Gastrocnemius medialis (tissue), 4 donors: Measurements from ENCODE around the gene TRIM22. TPM values are rescaled to one million over a fixed set of nuclear protein-coding genes. Genes with fewer than 3 reads are reported as not detected.

Experiments
- ATAC-seq, 2 donors: fragments of 150-250 bp; one replicate each; pipeline ENCODE4 v1.9.1; 2016
- DNase-seq, 2 donors: peaks; one replicate each; pipeline ENCODE4 v3.0.0-alpha.2; 2019
- H3K27ac ChIP-seq, 4 donors: fragments of 200-600 bp; sonication (generic); 1 replicate in 1 of 4; 2 replicates in 3 of 4; pipeline ENCODE4 v1.5.1; 2016 to 2018; ENCODE audit warnings: mild to moderate bottlenecking in 2 of 4, moderate library complexity in 1 of 4
- H3K27me3 ChIP-seq, 3 donors: fragments of 200-600 bp; sonication (generic) in 2 of 3; 1 replicate in 1 of 3; 2 replicates in 2 of 3; pipeline versions ENCODE4 v1.5.1 to v1.6.0; 2016 to 2019; ENCODE audit warnings: mild to moderate bottlenecking in 1 of 3, moderate library complexity in 1 of 3
- H3K36me3 ChIP-seq, 2 donors: fragments of 200-600 bp; sonication (generic) in 1 of 2; one replicate each; pipeline ENCODE4 v1.5.1; 2017 to 2018
- H3K4me1 ChIP-seq, 2 donors: fragments of 200-600 bp; sonication (generic) in 1 of 2; one replicate each; pipeline ENCODE4 v1.5.1; 2016 to 2017; ENCODE audit warnings: mild to moderate bottlenecking in 2 of 2
- H3K4me3 ChIP-seq, 4 donors: fragments of 200-600 bp; sonication (generic) in 3 of 4; 1 replicate in 1 of 4; 2 replicates in 3 of 4; pipeline ENCODE4 v1.5.1; 2016 to 2019; ENCODE audit warnings: mild to moderate bottlenecking in 2 of 4
- H3K9me3 ChIP-seq, 3 donors: fragments of 200-600 bp; sonication (generic) in 2 of 3; 1 replicate in 1 of 3; 2 replicates in 2 of 3; pipeline ENCODE4 v1.5.1; 2016 to 2019
- CTCF ChIP-seq, 5 experiments: fragments of 450-650 bp in 3 of 5; fragments of 200-600 bp in 2 of 5; sonication (generic) in 2 of 5; IDR thresholded peaks in 4 of 5; conservative IDR thresholded peaks in 1 of 5; 1 replicate in 4 of 5; 2 replicates in 1 of 5; pipeline ENCODE4 v1.5.1; 2016 to 2019; ENCODE audit warnings: antibody characterized with exemption in 5 of 5, mild to moderate bottlenecking in 3 of 5, moderate library complexity in 3 of 5
- POLR2A ChIP-seq, 2 donors: fragments of 450-650 bp; IDR thresholded peaks; one replicate each; pipeline ENCODE4 v1.6.1; 2017; ENCODE audit warnings: antibody characterized with exemption in 2 of 2, mild to moderate bottlenecking in 2 of 2, moderate library complexity in 2 of 2
- in situ Hi-C, 4 donors: fragments of 200-750 bp; cut with MboI; loops; one replicate each; pipeline versions ENCODE4 v1.15.0 to v1.8.0; 2017; ENCODE audit warnings: low sequenced_read_pairs in 4 of 4
- intact Hi-C: fragments of 100-400 bp; cut with DNase I; formaldehyde crosslinking; loops from one replicate; pipeline ENCODE4 v1.15.1; 2023; ENCODE audit warnings: low total_unique reads
- total RNA-seq, 4 donors: library from RNA; depleted of rRNA; stranded (reverse); fragments of >200 nt; gene quantifications; one replicate each; pipeline versions ENCODE4 v1.1.0 to v1.2.3, GENCODE V29; 2016

The TRIM22 gene, protein sequence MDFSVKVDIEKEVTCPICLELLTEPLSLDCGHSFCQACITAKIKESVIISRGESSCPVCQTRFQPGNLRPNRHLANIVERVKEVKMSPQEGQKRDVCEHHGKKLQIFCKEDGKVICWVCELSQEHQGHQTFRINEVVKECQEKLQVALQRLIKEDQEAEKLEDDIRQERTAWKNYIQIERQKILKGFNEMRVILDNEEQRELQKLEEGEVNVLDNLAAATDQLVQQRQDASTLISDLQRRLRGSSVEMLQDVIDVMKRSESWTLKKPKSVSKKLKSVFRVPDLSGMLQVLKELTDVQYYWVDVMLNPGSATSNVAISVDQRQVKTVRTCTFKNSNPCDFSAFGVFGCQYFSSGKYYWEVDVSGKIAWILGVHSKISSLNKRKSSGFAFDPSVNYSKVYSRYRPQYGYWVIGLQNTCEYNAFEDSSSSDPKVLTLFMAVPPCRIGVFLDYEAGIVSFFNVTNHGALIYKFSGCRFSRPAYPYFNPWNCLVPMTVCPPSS
- 10 to 100 TPM in 2 of 4 donors, 1 to 10 TPM in 2; 5.3 to 15.8 (median 8.8) TPM for total RNA-seq

- ATAC-seq (peak; percentile 53 to 67), DNase-seq (peak; percentile 3 to 23)
- no peaks in the 10 kb centered on the region for H3K27me3 ChIP-seq
- peak; percentile 22 to 51 for TF ChIP-seq POLR2A (IDR thresholded peaks at IDR 0.05)
- TF ChIP-seq CTCF (IDR thresholded peaks at IDR 0.05 in 4 of 5, conservative IDR thresholded peaks at IDR 0.05 in 1 of 5) = no peak
- peak within 1 kb of the TSS; percentile 63 to 84 (median 72) for H3K27ac ChIP-seq
- intact Hi-C loops (loop anchor here (10.0 kb wide), 1 partner anchor 635 kb away; the partner anchor contains the start of gene CAVIN3), in situ Hi-C loops (no loop called here)
- H3K36me3 ChIP-seq = no peaks in the 10 kb centered on the region
- H3K4me1 ChIP-seq = peaks cover 4 to 14% of the 10 kb centered on the region in 2 donors
- H3K4me3 ChIP-seq = peak within 1 kb of the TSS; percentile 39 to 53 (median 48)
- no peaks in the 10 kb centered on the region for H3K9me3 ChIP-seq
Observed at GRCh38 chr11:5689551-5689983, at the start of gene TRIM22. TRIM22 (plus strand) TSS chr11:5689790; CDS start chr11:5696233, 6,443 bp downstream.

DNA sequence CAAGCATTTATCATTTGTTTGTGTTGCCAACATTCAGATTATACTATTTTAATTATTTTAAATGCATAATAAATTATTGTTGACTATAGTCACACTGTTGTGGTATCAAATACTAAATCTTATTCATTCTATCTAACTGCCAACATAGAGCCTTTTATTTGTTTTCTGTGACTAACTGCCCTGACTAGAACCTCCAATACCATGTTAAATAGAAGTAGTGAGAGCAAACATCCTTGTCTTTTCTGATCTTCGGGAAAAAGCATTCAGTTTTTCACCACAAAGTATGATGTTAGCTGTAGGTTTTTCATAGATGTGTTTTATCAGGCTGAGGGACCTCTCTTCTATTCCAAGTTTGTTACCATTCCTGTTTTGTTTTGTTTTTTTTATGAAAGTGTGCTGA is 49.6 kb upstream of the TRIM22 start:
- Histone ChIP-seq H3K9me3 (no peaks in the 10 kb centered on the region), H3K27me3 (no peaks in the 10 kb centered on the region), H3K4me1 (no peaks in the 10 kb centered on the region), H3K36me3 (no peaks in the 10 kb centered on the region), H3K27ac (no peak overlapping the region), H3K4me3 (no peak overlapping the region)
- in situ Hi-C loops (no loop called here), intact Hi-C loops (no loop called here)
- ATAC-seq (no peak), DNase-seq (no peak)
- no peak for TF ChIP-seq CTCF (IDR thresholded peaks at IDR 0.05 in 4 of 5, conservative IDR thresholded peaks at IDR 0.05 in 1 of 5)
- TF ChIP-seq POLR2A (IDR thresholded peaks at IDR 0.05) = no peak

- H3K27me3 ChIP-seq = no peaks in the 10 kb centered on the region
- intact Hi-C loops = no loop called here
Observed at GRCh38 chr11:5643585-5643984, 46.0 kb upstream of the TRIM22 start.

GRCh38 chr11:5646139-5646538 is 43.5 kb upstream of the TRIM22 start:
- Histone ChIP-seq H3K27ac (no peak overlapping the region), H3K4me3 (no peak overlapping the region), H3K9me3 (no peaks in the 10 kb centered on the region), H3K4me1 (no peaks in the 10 kb centered on the region), H3K36me3 (no peaks in the 10 kb centered on the region), H3K27me3 (no peaks in the 10 kb centered on the region)
- in situ Hi-C loops (no loop called here), intact Hi-C loops (no loop called here)
- TF ChIP-seq POLR2A (IDR thresholded peaks at IDR 0.05) (no peak), CTCF (IDR thresholded peaks at IDR 0.05 in 4 of 5, conservative IDR thresholded peaks at IDR 0.05 in 1 of 5) (no peak)
- ATAC-seq = no peak
- DNase-seq = no peak

More at GRCh38 chr11:5643585-5643984, 46.0 kb upstream of the TRIM22 start:
- Histone ChIP-seq H3K9me3 (no peaks in the 10 kb centered on the region), H3K36me3 (no peaks in the 10 kb centered on the region), H3K27ac (no peak overlapping the region), H3K4me1 (no peaks in the 10 kb centered on the region), H3K4me3 (no peak overlapping the region)
- TF ChIP-seq CTCF (IDR thresholded peaks at IDR 0.05 in 4 of 5, conservative IDR thresholded peaks at IDR 0.05 in 1 of 5) (no peak), POLR2A (IDR thresholded peaks at IDR 0.05) (no peak)
- in situ Hi-C loops = no loop called here
- DNase-seq (no peak), ATAC-seq (no peak)
